ENCODE data around the gene CES4A.

GRCh38 chr16:67034487-67034886 lies 46.1 kb downstream of the CES4A start:
- no peak for TF ChIP-seq CTCF (conservative IDR thresholded peaks at IDR 0.05)
- TF ChIP-seq EZH2 (IDR thresholded peaks at IDR 0.05; ENCODE audit: low read depth) = no peak
